ENCODE results near the gene MAP1B. TPM values are rescaled to one million over a fixed set of nuclear protein-coding genes. Genes with fewer than 3 reads are reported as not detected.

MAP1B gene
- total RNA-seq, 2 experiments from 2014 or later, result 0.06 TPM; not detected in 1

DNA sequence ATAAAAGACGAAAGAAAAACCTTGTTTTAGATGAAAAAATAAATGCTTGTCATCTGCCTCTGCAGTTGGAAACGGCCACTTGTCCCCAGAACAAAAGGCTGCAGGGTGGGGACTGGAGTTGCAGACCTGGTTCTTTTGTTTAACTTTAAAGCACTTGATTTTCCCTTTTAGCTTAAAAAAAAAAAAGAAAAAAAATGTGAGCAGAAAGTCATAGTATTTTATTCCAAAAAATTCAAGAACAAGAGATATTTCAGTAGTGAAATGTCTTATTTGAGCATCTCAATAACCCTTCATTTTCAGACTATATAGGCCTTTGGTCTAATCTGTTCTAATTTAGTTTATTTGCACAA is 1.8 kb downstream of the MAP1B start:
- peaks cover 73% of the 10 kb centered on the region for H3K27me3 Mint-ChIP-seq
- peak overlapping the region; percentile 28 for H3K4me3 Mint-ChIP-seq
- no peak for DNase-seq
- POLR2A ChIA-PET, result no interaction called here
- H3K9me3 Mint-ChIP-seq, result no peaks in the 10 kb centered on the region
- H3K36me3 Mint-ChIP-seq (ENCODE audit: low read depth), result no peaks in the 10 kb centered on the region
- CTCF ChIA-PET, result no interaction called here
- peaks cover 9% of the 10 kb centered on the region for H3K4me1 Mint-ChIP-seq
- no peak overlapping the region for H3K27ac Mint-ChIP-seq

DNA sequence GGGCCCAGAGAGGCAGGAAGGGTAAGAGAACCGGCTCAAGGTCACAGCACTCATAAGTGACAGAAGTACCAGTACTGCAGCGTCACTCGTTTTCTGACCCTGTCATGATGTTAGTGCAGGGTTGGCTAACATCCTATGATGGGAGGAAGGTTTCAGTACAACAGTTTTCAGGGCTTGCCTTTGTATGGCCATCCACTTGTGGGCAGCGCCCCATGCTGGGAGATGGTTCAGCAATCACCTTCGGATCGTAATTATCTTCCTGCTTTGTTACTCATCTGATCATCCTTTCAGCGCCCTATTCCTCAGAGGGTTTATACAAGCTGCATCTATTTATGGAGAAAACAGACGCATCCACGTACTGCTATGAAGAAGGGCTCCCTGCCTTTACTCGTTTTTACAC is 2.4 kb downstream of the MAP1B start:
- Mint-ChIP-seq H3K9me3 (no peaks in the 10 kb centered on the region), H3K27ac (no peak overlapping the region), H3K27me3 (peaks cover 68% of the 10 kb centered on the region), H3K4me3 (no peak overlapping the region), H3K4me1 (peaks cover 9% of the 10 kb centered on the region), H3K36me3 (ENCODE audit: low read depth) (no peaks in the 10 kb centered on the region)
- CTCF ChIA-PET, result no interaction called here
- DNase-seq, result no peak
- POLR2A ChIA-PET, result no interaction called here

DNA sequence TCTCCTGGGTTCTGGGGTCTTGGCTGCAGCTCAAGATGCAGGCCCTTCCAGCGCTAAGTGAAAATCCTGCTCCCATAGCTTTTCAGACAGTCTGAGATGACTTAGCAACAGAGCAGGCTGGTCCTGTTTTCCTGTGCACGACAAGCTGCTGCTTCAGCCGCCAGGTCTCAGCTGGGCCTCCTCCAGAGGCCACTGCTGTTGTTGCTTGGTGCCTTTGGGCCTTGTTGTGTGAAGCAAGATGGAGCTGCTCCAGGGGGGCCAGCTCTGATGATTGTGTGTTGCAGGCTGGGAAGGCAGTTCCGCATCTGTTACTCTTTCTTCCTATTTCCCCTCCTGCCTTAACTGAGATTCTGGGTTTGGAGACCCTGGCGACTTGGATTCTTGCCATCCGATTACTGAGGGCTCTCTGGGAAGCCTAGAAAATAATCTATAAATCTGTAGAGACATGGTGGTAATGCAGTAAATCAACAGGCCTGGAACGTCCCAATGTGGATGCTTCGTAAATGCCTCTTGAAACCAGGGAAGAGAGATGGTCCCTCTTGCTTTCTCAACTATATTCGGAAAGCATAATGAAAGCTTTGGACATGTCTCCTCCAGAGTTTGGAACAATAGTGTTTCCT is 3.2 kb downstream of the MAP1B start:
- H3K27ac Mint-ChIP-seq, result no peak overlapping the region
- CTCF ChIA-PET, result interaction anchor here (0.6 kb wide), 1 partner anchor 248 kb away, joined by 3 read pairs; no protein-coding TSS in a partner anchor
- H3K27me3 Mint-ChIP-seq, result peaks cover 64% of the 10 kb centered on the region
- no peak overlapping the region for H3K4me3 Mint-ChIP-seq
- peaks cover 9% of the 10 kb centered on the region for H3K4me1 Mint-ChIP-seq
- no peak for DNase-seq
- POLR2A ChIA-PET, result interaction anchor here (0.6 kb wide), 1 partner anchor 183 kb away, joined by 3 read pairs; no protein-coding TSS in a partner anchor
- no peaks in the 10 kb centered on the region for H3K36me3 Mint-ChIP-seq (ENCODE audit: low read depth)
- no peaks in the 10 kb centered on the region for H3K9me3 Mint-ChIP-seq

DNA sequence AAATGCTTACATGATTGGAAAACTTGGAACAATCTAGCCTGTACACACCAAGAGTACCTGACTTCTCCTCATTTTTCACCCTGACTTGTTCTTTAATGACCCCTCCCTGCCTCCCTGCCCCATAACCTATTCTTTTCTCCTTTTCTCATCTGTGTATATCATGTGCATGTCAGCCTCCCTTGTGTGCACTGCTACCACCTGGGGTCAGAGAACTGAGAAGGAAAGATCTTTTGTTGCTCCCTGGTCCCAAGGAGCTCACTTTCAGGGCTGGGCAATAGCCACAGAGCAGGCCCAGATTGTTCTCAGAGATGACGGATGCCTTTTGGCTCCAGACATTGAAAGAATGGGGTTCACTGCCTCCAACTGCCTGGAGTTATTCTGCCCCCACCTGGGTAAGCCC is 5.1 kb downstream of the MAP1B start:
- CTCF ChIA-PET, result no interaction called here
- Mint-ChIP-seq H3K36me3 (ENCODE audit: low read depth) (no peaks in the 10 kb centered on the region), H3K27me3 (peaks cover 62% of the 10 kb centered on the region), H3K27ac (no peak overlapping the region), H3K4me1 (peaks cover 3% of the 10 kb centered on the region), H3K9me3 (no peaks in the 10 kb centered on the region), H3K4me3 (no peak overlapping the region)
- POLR2A ChIA-PET, result no interaction called here
- DNase-seq, result no peak

DNA sequence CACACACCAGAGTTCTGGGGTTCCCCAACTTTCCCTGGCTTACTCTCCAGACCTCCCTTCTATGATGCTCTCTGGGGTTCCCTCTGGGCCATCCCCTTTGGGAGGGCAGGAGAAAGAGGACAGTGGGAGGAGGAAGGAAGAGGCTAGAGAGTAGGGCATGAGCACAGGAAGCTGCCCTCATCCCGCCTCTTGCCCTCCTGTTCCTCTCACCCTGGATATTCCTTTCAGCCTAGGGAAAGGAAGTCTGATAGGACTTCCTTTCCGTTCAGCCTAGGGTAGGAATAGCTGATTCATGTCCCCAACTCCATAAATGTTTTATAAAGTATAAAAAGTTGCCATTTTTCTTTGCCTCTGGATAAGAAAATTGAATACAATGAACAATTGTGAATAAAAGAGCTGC is 7.4 kb downstream of the MAP1B start:
- H3K4me1 Mint-ChIP-seq, result no peaks in the 10 kb centered on the region
- no peak overlapping the region for H3K4me3 Mint-ChIP-seq
- no peak overlapping the region for H3K27ac Mint-ChIP-seq
- DNase-seq, result no peak
- ChIA-PET POLR2A (no interaction called here), CTCF (no interaction called here)
- H3K9me3 Mint-ChIP-seq, result no peaks in the 10 kb centered on the region
- H3K27me3 Mint-ChIP-seq, result peaks cover 54% of the 10 kb centered on the region
- H3K36me3 Mint-ChIP-seq (ENCODE audit: low read depth), result no peaks in the 10 kb centered on the region

DNA sequence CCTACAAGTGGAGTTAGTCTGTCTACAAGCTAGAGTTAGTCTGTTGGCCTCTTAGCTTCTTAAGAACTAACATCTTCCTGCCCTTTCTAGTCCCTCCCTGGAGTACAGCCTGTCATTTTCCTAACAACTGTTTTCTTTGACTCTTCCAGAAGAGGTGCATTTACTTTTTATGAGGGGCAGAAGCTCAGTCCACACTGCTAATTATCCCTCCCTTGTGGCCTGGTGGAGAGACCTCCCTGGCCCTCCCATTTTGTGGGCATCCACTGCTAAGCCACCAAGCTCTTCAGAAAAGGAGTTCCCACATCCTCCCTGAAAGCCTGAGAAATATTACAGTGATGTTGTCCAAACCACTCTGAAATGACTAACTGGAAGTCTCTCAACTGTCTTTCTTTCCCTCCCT is 8.0 kb downstream of the MAP1B start:
- H3K36me3 Mint-ChIP-seq (ENCODE audit: low read depth), result no peaks in the 10 kb centered on the region
- H3K4me1 Mint-ChIP-seq, result no peaks in the 10 kb centered on the region
- DNase-seq, result no peak
- no peak overlapping the region for H3K27ac Mint-ChIP-seq
- H3K4me3 Mint-ChIP-seq, result no peak overlapping the region
- peaks cover 47% of the 10 kb centered on the region for H3K27me3 Mint-ChIP-seq
- H3K9me3 Mint-ChIP-seq, result no peaks in the 10 kb centered on the region
- CTCF ChIA-PET, result no interaction called here
- POLR2A ChIA-PET, result no interaction called here

DNA sequence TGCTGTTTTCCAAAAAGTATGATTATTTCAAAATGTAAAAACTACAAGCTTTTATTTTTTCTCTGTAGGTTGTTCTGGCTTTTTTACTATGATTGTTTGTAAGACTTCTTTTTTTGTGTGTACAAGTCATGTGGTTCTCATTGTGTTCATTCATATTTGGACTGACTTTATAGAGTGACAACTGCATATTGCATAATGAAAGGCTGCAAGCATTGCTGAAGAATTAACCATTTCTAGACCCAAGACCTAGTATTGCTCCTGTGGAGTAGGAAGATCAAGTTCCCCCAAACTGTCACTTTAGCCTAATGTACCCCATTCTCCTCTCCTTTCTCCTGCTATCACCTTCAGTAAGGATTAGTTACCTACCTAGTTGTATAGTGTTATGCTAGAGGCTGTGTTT is 10.0 kb downstream of the MAP1B start:
- H3K27ac Mint-ChIP-seq, result no peak overlapping the region
- no peaks in the 10 kb centered on the region for H3K9me3 Mint-ChIP-seq
- H3K36me3 Mint-ChIP-seq (ENCODE audit: low read depth), result no peaks in the 10 kb centered on the region
- H3K4me1 Mint-ChIP-seq, result no peaks in the 10 kb centered on the region
- CTCF ChIA-PET, result no interaction called here
- POLR2A ChIA-PET, result no interaction called here
- H3K4me3 Mint-ChIP-seq, result no peak overlapping the region
- H3K27me3 Mint-ChIP-seq, result peaks cover 45% of the 10 kb centered on the region
- no peak for DNase-seq

DNA sequence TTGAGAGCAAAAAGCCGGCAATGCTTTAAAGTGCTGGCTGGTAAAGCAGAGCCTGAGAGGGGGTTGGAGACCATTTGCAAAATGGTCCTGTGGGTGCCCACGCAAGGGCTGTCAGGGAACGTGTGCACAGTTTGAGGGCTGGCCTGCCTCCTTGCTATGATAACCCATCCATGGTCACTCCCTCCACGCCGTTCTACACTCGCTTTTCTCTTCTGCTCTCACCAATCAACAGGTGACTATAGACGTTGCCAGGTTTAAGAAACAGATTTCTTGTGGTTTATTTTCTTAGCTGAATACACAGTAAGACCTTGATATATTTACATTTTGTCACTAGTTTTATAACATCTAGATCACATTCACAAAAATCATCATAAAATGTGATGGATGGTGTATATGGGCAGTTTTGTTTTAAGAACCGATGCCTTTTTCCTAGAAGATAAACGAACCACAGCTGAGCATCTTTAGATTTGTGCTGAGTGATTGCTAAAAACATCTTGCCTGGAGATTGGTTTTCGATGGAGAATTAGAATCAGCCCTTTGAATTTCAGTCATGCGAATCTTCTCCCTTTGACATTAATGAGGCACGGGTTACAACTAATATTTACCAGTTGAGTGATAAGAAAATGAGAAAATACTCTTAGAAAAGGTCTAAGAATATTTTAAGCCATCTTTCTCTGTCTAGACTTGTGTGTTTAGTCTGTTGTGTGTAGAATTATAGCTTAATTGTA is 13.9 kb downstream of the MAP1B start:
- DNase-seq, result no peak
- Mint-ChIP-seq H3K9me3 (no peaks in the 10 kb centered on the region), H3K27ac (no peak overlapping the region), H3K4me3 (no peak overlapping the region), H3K27me3 (peaks cover 50% of the 10 kb centered on the region), H3K36me3 (ENCODE audit: low read depth) (no peaks in the 10 kb centered on the region), H3K4me1 (no peaks in the 10 kb centered on the region)
- ChIA-PET CTCF (no interaction called here), POLR2A (no interaction called here)

DNA sequence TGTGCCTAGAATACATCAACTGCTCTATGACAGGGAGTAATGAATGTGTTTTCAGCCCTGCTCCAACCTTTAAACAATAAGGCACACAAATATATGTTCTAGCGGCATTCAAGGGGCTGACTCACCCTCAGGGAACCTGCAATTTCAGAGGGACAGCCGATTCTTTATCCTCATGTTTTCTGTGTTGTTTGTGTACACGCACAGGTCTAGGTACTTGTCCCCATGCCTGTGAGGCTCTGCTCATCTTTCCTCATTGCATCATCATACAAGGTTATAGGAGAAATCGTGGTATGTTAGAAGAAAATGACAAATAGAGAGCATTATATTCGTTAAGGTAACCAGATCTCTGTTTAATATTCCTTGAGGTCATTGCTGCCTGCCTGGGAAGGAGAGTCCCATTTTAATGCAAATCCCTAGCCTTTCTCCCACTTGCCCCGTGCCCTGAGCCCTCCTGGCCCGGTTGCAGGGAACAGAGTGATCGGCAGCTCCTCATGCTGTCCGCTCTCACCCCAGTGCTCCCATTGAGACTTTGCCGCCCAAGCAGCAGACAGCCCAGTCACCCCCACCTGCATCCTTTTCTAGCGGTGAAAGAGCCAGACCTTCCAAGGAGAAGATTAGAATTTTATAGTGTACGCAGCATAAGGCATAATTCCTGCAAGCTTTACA is 14.6 kb downstream of the MAP1B start:
- CTCF ChIA-PET, result no interaction called here
- Mint-ChIP-seq H3K36me3 (ENCODE audit: low read depth) (no peaks in the 10 kb centered on the region), H3K4me3 (no peak overlapping the region), H3K27ac (no peak overlapping the region), H3K27me3 (peaks cover 50% of the 10 kb centered on the region), H3K9me3 (no peaks in the 10 kb centered on the region), H3K4me1 (no peaks in the 10 kb centered on the region)
- DNase-seq, result no peak
- POLR2A ChIA-PET, result no interaction called here

DNA sequence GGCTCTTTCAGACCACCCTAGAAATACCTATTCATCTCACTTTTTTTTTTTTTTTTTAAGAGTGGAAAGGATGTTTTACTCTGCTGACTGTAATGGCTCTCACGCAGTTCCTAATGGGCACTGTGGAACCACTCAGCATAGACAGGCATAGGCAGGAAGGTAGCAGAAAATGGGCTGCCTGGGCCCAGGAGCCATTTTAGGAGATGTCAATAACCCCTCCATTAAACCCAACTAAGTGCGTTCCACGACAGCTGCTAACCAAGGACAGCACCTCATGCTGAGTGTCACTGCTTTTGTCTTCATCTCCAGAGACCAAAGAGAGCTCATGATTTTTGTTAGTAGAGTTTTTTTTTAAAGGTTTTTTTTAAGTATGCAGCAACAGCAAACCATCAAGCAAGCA is 15.3 kb downstream of the MAP1B start:
- ChIA-PET CTCF (interaction anchor here (0.6 kb wide), 1 partner anchor 101 kb away, joined by 4 read pairs; no protein-coding TSS in a partner anchor), POLR2A (no interaction called here)
- Mint-ChIP-seq H3K4me1 (no peaks in the 10 kb centered on the region), H3K4me3 (no peak overlapping the region), H3K9me3 (no peaks in the 10 kb centered on the region), H3K27me3 (peaks cover 49% of the 10 kb centered on the region), H3K27ac (no peak overlapping the region), H3K36me3 (ENCODE audit: low read depth) (no peaks in the 10 kb centered on the region)
- no peak for DNase-seq

DNA sequence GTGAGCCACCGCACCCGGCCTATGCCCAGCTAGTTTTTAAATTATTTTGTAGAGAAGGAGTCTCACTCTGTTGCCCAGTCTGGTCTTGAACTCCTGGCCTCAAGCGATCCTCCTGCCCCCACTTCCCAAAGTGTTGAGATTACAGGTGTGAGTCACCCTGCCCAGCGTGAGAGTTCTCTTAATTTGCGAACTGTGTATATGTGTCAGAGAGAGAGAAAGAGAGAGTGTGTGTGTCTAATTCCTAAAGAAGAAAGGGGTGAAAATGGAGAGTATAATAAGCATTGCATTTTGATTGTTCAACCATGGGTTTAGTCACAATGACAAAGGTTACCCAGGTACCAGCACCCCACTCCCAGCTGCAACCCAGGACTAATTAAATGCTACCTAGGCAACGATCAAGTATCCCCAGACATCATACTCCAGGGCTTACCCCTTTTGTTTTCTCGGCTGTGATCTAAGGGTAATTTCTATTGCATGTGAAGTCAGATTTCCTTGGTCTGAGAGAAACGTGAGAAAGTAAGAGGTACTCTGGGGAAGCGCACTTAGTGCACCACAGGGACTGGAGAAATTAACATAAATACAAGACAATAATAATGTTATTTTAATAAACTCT is 16.6 kb downstream of the MAP1B start:
- DNase-seq, result no peak
- Mint-ChIP-seq H3K27me3 (peaks cover 50% of the 10 kb centered on the region), H3K36me3 (ENCODE audit: low read depth) (no peaks in the 10 kb centered on the region), H3K4me1 (no peaks in the 10 kb centered on the region), H3K27ac (no peak overlapping the region), H3K9me3 (no peaks in the 10 kb centered on the region), H3K4me3 (no peak overlapping the region)
- ChIA-PET CTCF (no interaction called here), POLR2A (no interaction called here)

DNA sequence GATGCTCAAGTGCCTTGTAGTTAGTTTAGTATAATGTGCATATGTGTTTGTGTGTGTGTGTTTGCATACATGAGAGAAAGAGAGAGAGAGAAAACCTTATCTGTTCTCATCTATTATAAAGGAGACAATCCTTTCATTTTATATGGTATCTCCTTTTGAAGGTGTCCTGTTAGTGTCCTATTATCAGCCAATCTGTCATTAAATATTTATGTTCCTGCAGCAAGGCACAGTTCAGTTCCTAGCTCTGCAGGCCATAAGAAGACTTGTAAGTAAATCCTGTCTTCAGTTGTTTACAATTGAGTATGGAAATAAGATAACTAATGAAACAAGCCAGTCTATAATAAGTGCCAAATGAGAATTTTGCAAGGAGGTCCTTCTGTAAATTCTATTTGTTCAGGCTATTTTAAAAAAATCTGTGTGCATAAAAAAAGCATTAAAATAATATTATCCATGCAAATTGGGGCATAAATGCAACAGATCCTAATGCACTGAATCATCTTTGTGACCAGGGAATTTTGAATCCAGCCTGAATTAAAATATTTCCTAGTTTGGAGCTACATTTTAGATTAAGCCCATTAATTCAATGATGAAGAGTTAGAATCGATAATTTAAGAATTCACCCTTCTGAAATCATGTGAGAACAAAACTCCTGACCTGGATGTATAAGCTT is 18.1 kb downstream of the MAP1B start:
- Mint-ChIP-seq H3K9me3 (no peaks in the 10 kb centered on the region), H3K27me3 (peaks cover 49% of the 10 kb centered on the region), H3K36me3 (ENCODE audit: low read depth) (no peaks in the 10 kb centered on the region), H3K27ac (no peak overlapping the region), H3K4me1 (no peaks in the 10 kb centered on the region), H3K4me3 (no peak overlapping the region)
- POLR2A ChIA-PET, result no interaction called here
- CTCF ChIA-PET, result no interaction called here
- DNase-seq, result no peak

DNA sequence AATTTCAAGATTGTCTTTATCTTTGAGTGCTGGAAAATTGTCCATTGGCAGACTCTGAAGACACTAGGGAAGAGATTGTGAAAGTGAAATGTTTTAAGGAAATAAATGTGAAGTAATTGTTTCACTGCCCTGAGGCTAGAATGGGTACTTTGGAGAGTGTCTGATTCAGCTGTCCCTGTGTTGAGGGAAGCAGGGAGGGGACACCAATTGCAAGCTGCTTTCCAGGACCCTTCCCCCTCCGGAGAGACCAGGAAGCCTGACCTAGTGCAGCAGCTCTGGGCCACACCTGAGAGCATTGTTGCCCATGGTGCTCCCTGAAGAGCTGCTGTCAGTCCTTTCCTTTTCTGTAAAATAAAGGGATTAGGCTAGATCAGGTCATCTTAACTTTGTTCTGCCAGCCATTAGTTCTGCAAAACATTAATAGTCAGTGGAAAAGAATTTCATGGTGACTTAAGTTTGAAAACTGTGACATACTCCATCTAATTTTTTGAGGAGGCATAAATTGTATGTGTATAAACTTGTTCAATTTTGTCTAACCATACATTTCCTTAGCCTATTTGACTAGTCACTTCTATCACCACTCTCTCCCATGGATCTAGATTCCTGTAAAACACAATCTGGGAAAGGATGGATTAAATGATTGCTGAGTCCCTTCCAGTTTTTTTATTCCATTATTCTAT is 18.8 kb downstream of the MAP1B start:
- H3K27me3 Mint-ChIP-seq, result peaks cover 50% of the 10 kb centered on the region
- H3K27ac Mint-ChIP-seq, result no peak overlapping the region
- DNase-seq, result no peak
- ChIA-PET POLR2A (no interaction called here), CTCF (no interaction called here)
- no peaks in the 10 kb centered on the region for H3K36me3 Mint-ChIP-seq (ENCODE audit: low read depth)
- H3K9me3 Mint-ChIP-seq, result no peaks in the 10 kb centered on the region
- no peaks in the 10 kb centered on the region for H3K4me1 Mint-ChIP-seq
- no peak overlapping the region for H3K4me3 Mint-ChIP-seq

Data from activated CD4-positive, alpha-beta T cell treated with anti-CD3 and anti-CD28 coated beads, Interleukin-2, amount 10 ng/mL, durations not matched to agents 7 days and 5 days (primary cell).